ENCODE data around the gene NUFIP1. TPM values are rescaled to one million over a fixed set of nuclear protein-coding genes. Genes with fewer than 3 reads are reported as not detected.
A peak's percentile ranks its signal among the peaks of the same experiment; 100 is the strongest.

The NUFIP1 gene
- total RNA-seq, 1 donor from 2014 or later: 4.2 TPM

DNA sequence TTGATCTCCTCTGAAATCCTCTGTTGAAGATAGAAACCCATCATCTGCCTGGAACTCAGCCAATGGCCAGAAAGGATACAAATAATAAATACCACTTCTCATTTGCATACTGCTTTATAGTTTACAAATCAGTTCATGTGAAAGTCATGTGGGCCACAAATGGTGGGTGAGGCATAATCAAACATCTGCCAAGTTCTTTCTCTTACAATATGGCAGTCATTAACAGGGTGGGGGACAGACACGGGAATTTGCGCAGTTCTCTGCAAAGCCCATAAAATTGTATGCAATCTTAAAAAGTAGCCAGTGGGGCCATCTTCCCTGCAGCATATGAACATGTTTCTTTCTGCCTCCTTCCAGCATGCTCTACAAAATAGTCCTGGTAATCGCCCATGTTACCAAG lies 59.6 kb downstream of the NUFIP1 start:
- Histone ChIP-seq H3K27me3 (no peaks in the 10 kb centered on the region), H3K4me3 (no peak overlapping the region), H3K27ac (no peak overlapping the region), H3K4me1 (peaks cover 16% of the 10 kb centered on the region), H3K36me3 (no peaks in the 10 kb centered on the region), H3K9me3 (no peaks in the 10 kb centered on the region)
- no peak for DNase-seq
- TF ChIP-seq, protein P1, sequence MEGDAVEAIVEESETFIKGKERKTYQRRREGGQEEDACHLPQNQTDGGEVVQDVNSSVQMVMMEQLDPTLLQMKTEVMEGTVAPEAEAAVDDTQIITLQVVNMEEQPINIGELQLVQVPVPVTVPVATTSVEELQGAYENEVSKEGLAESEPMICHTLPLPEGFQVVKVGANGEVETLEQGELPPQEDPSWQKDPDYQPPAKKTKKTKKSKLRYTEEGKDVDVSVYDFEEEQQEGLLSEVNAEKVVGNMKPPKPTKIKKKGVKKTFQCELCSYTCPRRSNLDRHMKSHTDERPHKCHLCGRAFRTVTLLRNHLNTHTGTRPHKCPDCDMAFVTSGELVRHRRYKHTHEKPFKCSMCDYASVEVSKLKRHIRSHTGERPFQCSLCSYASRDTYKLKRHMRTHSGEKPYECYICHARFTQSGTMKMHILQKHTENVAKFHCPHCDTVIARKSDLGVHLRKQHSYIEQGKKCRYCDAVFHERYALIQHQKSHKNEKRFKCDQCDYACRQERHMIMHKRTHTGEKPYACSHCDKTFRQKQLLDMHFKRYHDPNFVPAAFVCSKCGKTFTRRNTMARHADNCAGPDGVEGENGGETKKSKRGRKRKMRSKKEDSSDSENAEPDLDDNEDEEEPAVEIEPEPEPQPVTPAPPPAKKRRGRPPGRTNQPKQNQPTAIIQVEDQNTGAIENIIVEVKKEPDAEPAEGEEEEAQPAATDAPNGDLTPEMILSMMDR (IDR thresholded peaks at IDR 0.05): no peak
- ATAC-seq: no peak
- intact Hi-C loops (cut with DNase I): no loop called here

DNA sequence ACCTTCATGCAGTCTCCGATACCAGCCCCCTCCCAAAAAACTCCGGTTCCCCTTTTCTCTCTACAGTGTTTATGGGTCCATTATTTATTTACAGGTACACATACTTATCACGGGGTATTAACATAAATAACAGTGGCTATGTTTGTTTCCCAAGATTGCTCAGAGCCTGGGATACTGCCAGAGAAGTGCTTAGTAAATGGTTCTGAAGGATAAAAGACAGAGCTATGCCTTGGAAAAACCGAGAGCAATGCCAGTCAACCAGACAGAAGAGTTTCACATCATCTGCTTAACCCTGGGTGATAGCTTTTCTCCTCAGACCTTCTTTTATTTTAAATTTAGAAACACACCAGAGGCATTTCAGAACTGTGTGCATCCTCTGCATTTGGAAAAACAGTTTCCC lies 61.3 kb downstream of the NUFIP1 start:
- H3K4me1 ChIP-seq: peaks cover 16% of the 10 kb centered on the region
- no peaks in the 10 kb centered on the region for H3K27me3 ChIP-seq
- no peaks in the 10 kb centered on the region for H3K9me3 ChIP-seq
- intact Hi-C loops (cut with DNase I): no loop called here
- no peak for ATAC-seq
- no peak for DNase-seq
- TF ChIP-seq, protein P1 (IDR thresholded peaks at IDR 0.05): no peak
- H3K27ac ChIP-seq: no peak overlapping the region
- no peaks in the 10 kb centered on the region for H3K36me3 ChIP-seq
- H3K4me3 ChIP-seq: no peak overlapping the region

DNA sequence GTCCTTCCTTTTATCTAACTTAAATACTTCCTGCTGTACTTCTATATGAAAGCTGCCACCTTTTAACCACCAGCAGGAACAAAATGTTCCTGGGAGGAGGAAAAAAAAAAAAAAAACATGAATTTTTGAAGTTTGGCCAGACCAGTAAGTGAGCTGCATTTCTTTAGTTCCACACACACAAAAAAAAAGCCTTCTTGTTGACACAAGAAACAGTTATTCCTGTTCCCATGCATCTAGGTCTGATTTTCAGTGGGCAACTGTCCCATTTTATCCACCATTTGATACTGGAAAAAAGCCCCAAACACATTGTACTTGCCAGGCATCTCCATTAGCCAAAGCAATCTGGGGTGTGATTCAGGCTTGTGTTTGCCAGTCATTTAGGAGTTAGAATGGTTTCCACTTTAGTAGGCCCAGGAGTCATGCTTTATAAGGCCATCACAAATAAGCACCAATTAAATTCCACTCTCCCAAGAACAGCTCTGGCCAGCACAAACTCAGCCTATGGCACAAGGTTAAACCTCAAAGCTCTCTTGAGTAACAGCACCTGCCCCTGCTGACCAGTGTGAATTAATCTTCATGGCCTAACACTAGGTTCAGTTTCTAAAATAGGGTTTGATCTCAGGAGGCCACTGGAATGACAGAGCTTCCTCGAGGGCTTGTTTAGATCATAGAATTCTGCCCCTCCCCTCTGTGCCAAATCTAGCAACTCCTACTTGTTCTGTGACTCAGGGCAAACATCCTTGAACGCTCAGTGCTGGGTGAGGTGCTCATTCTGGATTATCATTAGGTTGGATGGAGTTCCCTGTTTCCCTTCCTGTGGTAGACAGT lies 67.1 kb downstream of the NUFIP1 start:
- peak; percentile 46 for ATAC-seq
- intact Hi-C loops (cut with DNase I): no loop called here

DNA sequence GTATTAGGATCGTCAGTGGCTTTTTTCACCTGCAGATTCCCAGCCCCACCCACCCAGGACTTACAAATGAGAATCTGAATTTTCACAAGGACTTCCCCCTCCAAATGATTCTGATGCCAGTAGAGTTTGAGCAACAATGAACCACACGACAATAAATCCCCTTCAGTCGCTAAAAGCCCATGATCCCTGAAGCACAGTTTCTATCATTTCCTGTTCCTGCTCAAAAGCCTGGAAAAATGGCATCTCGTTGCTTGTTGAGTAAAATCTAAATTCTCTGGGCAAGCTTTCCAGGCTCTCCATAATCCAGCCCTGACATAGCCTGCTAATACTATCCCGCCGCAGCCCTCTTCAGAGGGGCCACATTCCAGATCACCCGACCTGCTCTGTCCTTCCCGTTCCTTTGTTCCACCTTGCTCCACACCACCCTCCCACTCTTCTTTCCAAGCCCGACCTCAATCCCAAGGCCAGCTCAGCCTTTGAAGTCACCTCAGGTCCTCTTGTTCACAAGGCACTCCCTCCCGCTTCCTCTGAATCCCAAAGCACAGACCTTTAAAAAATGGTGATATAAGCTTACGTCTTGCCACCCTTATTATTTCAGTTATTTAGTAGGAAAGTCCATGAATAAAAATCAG lies 67.9 kb downstream of the NUFIP1 start:
- H3K9me3 ChIP-seq: no peaks in the 10 kb centered on the region
- H3K4me1 ChIP-seq: peaks cover 26% of the 10 kb centered on the region
- H3K4me3 ChIP-seq: no peak overlapping the region
- ATAC-seq: no peak
- DNase-seq: no peak
- H3K36me3 ChIP-seq: no peaks in the 10 kb centered on the region
- H3K27me3 ChIP-seq: no peaks in the 10 kb centered on the region
- H3K27ac ChIP-seq: peak overlapping the region; percentile 90
- intact Hi-C loops (cut with DNase I): no loop called here
- TF ChIP-seq, protein P1 (IDR thresholded peaks at IDR 0.05): no peak

More for the DNA sequence above, 67.1 kb downstream of the NUFIP1 start:
- TF ChIP-seq, protein P1 (IDR thresholded peaks at IDR 0.05): no peak
- no peak for DNase-seq
- Histone ChIP-seq H3K27ac (peak overlapping the region; percentile 90), H3K9me3 (no peaks in the 10 kb centered on the region), H3K27me3 (no peaks in the 10 kb centered on the region), H3K4me3 (no peak overlapping the region), H3K4me1 (peaks cover 26% of the 10 kb centered on the region), H3K36me3 (no peaks in the 10 kb centered on the region)

DNA sequence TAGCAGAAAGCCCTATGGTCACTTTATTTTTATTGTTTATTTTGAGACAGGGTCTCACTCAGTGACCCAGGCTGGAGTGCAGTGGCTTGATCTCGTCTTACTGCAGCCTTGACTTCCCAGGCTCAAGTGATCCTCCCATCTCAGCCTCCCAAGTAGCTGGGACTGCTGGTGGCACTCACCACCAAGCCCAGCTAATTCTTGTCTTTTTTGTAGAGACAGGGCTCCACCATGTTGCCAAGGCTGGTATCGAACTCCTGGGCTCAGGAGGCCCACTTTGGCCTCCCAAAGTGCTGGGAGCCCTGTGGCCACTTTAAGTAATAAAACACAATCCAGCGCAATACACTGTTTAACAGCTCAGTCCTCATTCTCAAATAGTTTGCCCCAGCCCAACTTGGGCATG lies 69.3 kb downstream of the NUFIP1 start:
- intact Hi-C loops (cut with DNase I): no loop called here
- no peaks in the 10 kb centered on the region for H3K27me3 ChIP-seq
- ATAC-seq (no peak), DNase-seq (no peak)
- H3K9me3 ChIP-seq: no peaks in the 10 kb centered on the region
- no peak overlapping the region for H3K4me3 ChIP-seq
- H3K36me3 ChIP-seq: no peaks in the 10 kb centered on the region
- TF ChIP-seq, protein P1 (IDR thresholded peaks at IDR 0.05): no peak
- peaks cover 26% of the 10 kb centered on the region for H3K4me1 ChIP-seq
- H3K27ac ChIP-seq: peak overlapping the region; percentile 90
